DND-41 (cell line): ENCODE results near the gene STN1.

Experiments used
- EZH2 ChIP-seq: IDR thresholded peaks from 3 replicates; pipeline ENCODE4 v1.6.1; 2012; ENCODE audit warnings: borderline replicate concordance, low read depth, mild to moderate bottlenecking, moderate library complexity, low read length, inconsistent platforms; ENCODE audit not compliant: severe bottlenecking
- TF ChIP-seq, protein P1 (sequence below): IDR thresholded peaks from 2 replicates; pipeline ENCODE4 v1.5.1; 2012; ENCODE audit warnings: borderline replicate concordance, low read length, moderate library complexity, mild to moderate bottlenecking; ENCODE audit not compliant: poor library complexity, severe bottlenecking; ENCODE audit errors: extremely low read depth

- TF ChIP-seq, protein P1, sequence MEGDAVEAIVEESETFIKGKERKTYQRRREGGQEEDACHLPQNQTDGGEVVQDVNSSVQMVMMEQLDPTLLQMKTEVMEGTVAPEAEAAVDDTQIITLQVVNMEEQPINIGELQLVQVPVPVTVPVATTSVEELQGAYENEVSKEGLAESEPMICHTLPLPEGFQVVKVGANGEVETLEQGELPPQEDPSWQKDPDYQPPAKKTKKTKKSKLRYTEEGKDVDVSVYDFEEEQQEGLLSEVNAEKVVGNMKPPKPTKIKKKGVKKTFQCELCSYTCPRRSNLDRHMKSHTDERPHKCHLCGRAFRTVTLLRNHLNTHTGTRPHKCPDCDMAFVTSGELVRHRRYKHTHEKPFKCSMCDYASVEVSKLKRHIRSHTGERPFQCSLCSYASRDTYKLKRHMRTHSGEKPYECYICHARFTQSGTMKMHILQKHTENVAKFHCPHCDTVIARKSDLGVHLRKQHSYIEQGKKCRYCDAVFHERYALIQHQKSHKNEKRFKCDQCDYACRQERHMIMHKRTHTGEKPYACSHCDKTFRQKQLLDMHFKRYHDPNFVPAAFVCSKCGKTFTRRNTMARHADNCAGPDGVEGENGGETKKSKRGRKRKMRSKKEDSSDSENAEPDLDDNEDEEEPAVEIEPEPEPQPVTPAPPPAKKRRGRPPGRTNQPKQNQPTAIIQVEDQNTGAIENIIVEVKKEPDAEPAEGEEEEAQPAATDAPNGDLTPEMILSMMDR = peak; percentile 45
- TF ChIP-seq EZH2 = no peak
These were observed at the start of gene STN1 for GRCh38 chr10:103918053-103918846.
